Inflammatory macrophage (primary cell): ENCODE measurements around the gene LRP1-AS.
A peak's percentile ranks its signal among the peaks of the same experiment; 100 is the strongest.

ENCODE experiments used
- DNase-seq, 2 donors: peaks; one replicate each; pipeline ENCODE4 v3.0.0-alpha.2; 2020 to 2022

The LRP1-AS gene

GRCh38 chr12:57180321-57180989, 33.0 kb upstream of the LRP1-AS start:
- DNase-seq: no peak

- DNase-seq: no peak
These were observed 32.1 kb upstream of the LRP1-AS start for GRCh38 chr12:57179331-57180086.

- DNase-seq: no peak
These were observed 30.8 kb upstream of the LRP1-AS start for GRCh38 chr12:57178213-57178612.

GRCh38 chr12:57177354-57177753, 29.9 kb upstream of the LRP1-AS start:
- DNase-seq: no peak

- DNase-seq: no peak
These were observed 29.4 kb upstream of the LRP1-AS start for GRCh38 chr12:57176846-57177245.

GRCh38 chr12:57176139-57176477, 28.7 kb upstream of the LRP1-AS start:
- DNase-seq: no peak

- DNase-seq: peak; percentile 75 to 77
These were observed 28.2 kb upstream of the LRP1-AS start for GRCh38 chr12:57175428-57176138.

- no peak for DNase-seq
These were observed 26.3 kb upstream of the LRP1-AS start for GRCh38 chr12:57173683-57174082.

- DNase-seq: peak in 1 of 2 donors; percentile 24
These were observed 25.7 kb upstream of the LRP1-AS start for GRCh38 chr12:57173089-57173488.

- DNase-seq: no peak
These were observed 24.2 kb upstream of the LRP1-AS start for GRCh38 chr12:57171668-57172067.

- no peak for DNase-seq
These were observed 23.5 kb upstream of the LRP1-AS start for GRCh38 chr12:57170927-57171326.

GRCh38 chr12:57170408-57170807, 23.0 kb upstream of the LRP1-AS start:
- no peak for DNase-seq

GRCh38 chr12:57169969-57170368, 22.6 kb upstream of the LRP1-AS start:
- DNase-seq: no peak

GRCh38 chr12:57169046-57169795, 21.8 kb upstream of the LRP1-AS start:
- no peak for DNase-seq

- no peak for DNase-seq
These were observed 20.6 kb upstream of the LRP1-AS start for GRCh38 chr12:57168058-57168457.

- no peak for DNase-seq
These were observed 19.6 kb upstream of the LRP1-AS start for GRCh38 chr12:57166971-57167371.

GRCh38 chr12:57165741-57166140, 18.3 kb upstream of the LRP1-AS start:
- no peak for DNase-seq

GRCh38 chr12:57164966-57165625, 17.7 kb upstream of the LRP1-AS start:
- no peak for DNase-seq

GRCh38 chr12:57164454-57164853, 17.0 kb upstream of the LRP1-AS start:
- no peak for DNase-seq

GRCh38 chr12:57162553-57163125, 15.2 kb upstream of the LRP1-AS start:
- peak; percentile 46 to 70 for DNase-seq

- DNase-seq: no peak
These were observed 14.1 kb upstream of the LRP1-AS start for GRCh38 chr12:57161491-57161890.

- no peak for DNase-seq
These were observed 13.3 kb upstream of the LRP1-AS start for GRCh38 chr12:57160741-57161140.
